AG04450 (cell line): ENCODE measurements around the gene TNIP3. TPM values are rescaled to one million over a fixed set of nuclear protein-coding genes. Genes with fewer than 3 reads are reported as not detected.

Source experiments
- CTCF ChIA-PET: fragments of 300-600, 350-600 bp; formaldehyde crosslinking; extraction: SDS; loops from one replicate; lab custom pipeline; 2022; ENCODE audit warnings: antibody characterized with exemption, inconsistent platforms; lab: Charles Lee
- POLR2A ChIA-PET: fragments of 350-600 bp; formaldehyde crosslinking; extraction: SDS; loops from one replicate; lab custom pipeline; 2021; ENCODE audit warnings: antibody characterized with exemption, inconsistent platforms; lab: Yijun Ruan, JAX
- DNase-seq: peaks from one replicate; pipeline ENCODE4 v3.0.0-alpha.2; 2011; ENCODE audit warnings: low read depth, low spot score
- H3K27ac ChIP-seq: one replicate; pipeline ENCODE4 v1.5.1; 2012; ENCODE audit warnings: low read depth, low read length, control low read depth
- H3K27me3 ChIP-seq: one replicate; pipeline ENCODE4 v1.6.0; 2012; ENCODE audit warnings: low read length; ENCODE audit not compliant: control insufficient read depth, insufficient read depth
- H3K4me3 ChIP-seq: 2 replicates; pipeline ENCODE4 v1.5.1; 2011; ENCODE audit warnings: mild to moderate bottlenecking, low read depth, low read length, control low read depth
- H3K9me3 ChIP-seq: 2 replicates; pipeline ENCODE4 v1.5.1; 2012; ENCODE audit warnings: low read length; ENCODE audit not compliant: control insufficient read depth, insufficient read depth
- CTCF ChIP-seq: IDR thresholded peaks from 2 replicates; pipeline ENCODE4 v1.5.1; 2011; ENCODE audit warnings: low read depth, low read length, control low read depth, inconsistent platforms
- polyA plus RNA-seq: library from polyadenylated mRNA; depleted of rRNA; stranded (reverse); fragments of >200 nt; gene quantifications from 2 replicates; pipeline ENCODE4 v1.2.3, GENCODE V29; 2011

The TNIP3 gene
- polyA plus RNA-seq, 1 experiment, result 0.51 TPM

GRCh38 chr4:121192480-121192879 lies 28.4 kb upstream of the TNIP3 start:
- peak; percentile 15 for DNase-seq
- no peak overlapping the region for H3K27ac ChIP-seq
- H3K4me3 ChIP-seq, result peak overlapping the region; percentile 45
- ChIA-PET POLR2A (no interaction called here), CTCF (interaction anchor here (0.6 to 6.4 kb wide), 62 partner anchors 9 to 1041 kb away, joined by 3 to 299 read pairs (median 4); partner anchors contain the start of gene TNIP3)
- no peaks in the 10 kb centered on the region for H3K27me3 ChIP-seq
- peak; percentile 83 for TF ChIP-seq CTCF
- no peaks in the 10 kb centered on the region for H3K9me3 ChIP-seq

- TF ChIP-seq CTCF, result no peak
- H3K4me3 ChIP-seq, result peak overlapping the region; percentile 45
- no peaks in the 10 kb centered on the region for H3K9me3 ChIP-seq
- H3K27ac ChIP-seq, result no peak overlapping the region
- CTCF ChIA-PET, result interaction anchor here (0.6 to 6.4 kb wide), 54 partner anchors 9 to 1041 kb away, joined by 3 to 299 read pairs (median 5); partner anchors contain the start of gene TNIP3
- H3K27me3 ChIP-seq, result no peaks in the 10 kb centered on the region
- DNase-seq, result no peak
- POLR2A ChIA-PET, result no interaction called here
Observed at GRCh38 chr4:121192013-121192412, 27.9 kb upstream of the TNIP3 start.

GRCh38 chr4:121191361-121191760 lies 27.2 kb upstream of the TNIP3 start:
- TF ChIP-seq CTCF, result no peak
- Histone ChIP-seq H3K27me3 (no peaks in the 10 kb centered on the region), H3K4me3 (no peak overlapping the region), H3K9me3 (no peaks in the 10 kb centered on the region), H3K27ac (no peak overlapping the region)
- DNase-seq, result no peak
- CTCF ChIA-PET, result interaction anchor here (0.8 to 6.4 kb wide), 14 partner anchors 10 to 1040 kb away, joined by 3 to 299 read pairs (median 14); no protein-coding TSS in a partner anchor
- POLR2A ChIA-PET, result no interaction called here

- ChIA-PET CTCF (interaction anchor here (0.8 to 6.4 kb wide), 8 partner anchors 11 to 123 kb away, joined by 3 to 299 read pairs (median 6); no protein-coding TSS in a partner anchor), POLR2A (no interaction called here)
- Histone ChIP-seq H3K4me3 (no peak overlapping the region), H3K27me3 (no peaks in the 10 kb centered on the region), H3K9me3 (no peaks in the 10 kb centered on the region), H3K27ac (no peak overlapping the region)
- DNase-seq, result no peak
- no peak for TF ChIP-seq CTCF
Observed at GRCh38 chr4:121190389-121190788, 26.3 kb upstream of the TNIP3 start.

GRCh38 chr4:121189326-121190215 lies 25.4 kb upstream of the TNIP3 start:
- POLR2A ChIA-PET, result no interaction called here
- Histone ChIP-seq H3K27me3 (no peaks in the 10 kb centered on the region), H3K27ac (no peak overlapping the region), H3K4me3 (no peak overlapping the region), H3K9me3 (no peaks in the 10 kb centered on the region)
- TF ChIP-seq CTCF, result no peak
- CTCF ChIA-PET, result interaction anchor here (1.1 to 6.4 kb wide), 4 partner anchors 12 to 118 kb away, joined by 3 to 299 read pairs (median 26); no protein-coding TSS in a partner anchor
- DNase-seq, result no peak
